Measurements from ENCODE around the gene IGSF21.
A peak's percentile ranks its signal among the peaks of the same experiment; 100 is the strongest.
"Not testable (repeated sequence)": the region's sequence is repeated elsewhere in the genome, so short reads cannot be mapped to it uniquely, and the experiment has no call there.

The IGSF21 gene

DNA sequence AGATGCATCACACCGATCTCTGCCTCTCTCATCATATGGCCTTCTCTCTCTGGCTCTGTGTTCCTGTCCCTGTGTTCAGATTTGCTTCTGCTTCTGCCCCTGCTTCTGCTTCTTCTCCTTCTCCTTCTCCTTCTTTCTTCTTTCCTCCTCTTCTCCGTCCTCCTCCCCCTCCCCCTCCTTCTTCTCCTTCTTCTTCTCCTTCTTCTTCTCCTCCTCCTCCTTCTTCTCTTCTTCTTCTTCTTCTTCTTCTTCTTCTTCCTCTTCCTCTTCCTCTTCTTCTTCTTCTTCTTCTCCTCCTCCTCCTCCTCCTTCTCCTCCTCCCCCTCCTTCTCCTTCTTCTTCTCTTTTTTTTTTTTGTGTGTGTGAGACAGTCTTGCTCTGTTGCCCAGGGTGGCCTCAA, 233.2 kb downstream of the IGSF21 start:
- no peak for DNase-seq

DNA sequence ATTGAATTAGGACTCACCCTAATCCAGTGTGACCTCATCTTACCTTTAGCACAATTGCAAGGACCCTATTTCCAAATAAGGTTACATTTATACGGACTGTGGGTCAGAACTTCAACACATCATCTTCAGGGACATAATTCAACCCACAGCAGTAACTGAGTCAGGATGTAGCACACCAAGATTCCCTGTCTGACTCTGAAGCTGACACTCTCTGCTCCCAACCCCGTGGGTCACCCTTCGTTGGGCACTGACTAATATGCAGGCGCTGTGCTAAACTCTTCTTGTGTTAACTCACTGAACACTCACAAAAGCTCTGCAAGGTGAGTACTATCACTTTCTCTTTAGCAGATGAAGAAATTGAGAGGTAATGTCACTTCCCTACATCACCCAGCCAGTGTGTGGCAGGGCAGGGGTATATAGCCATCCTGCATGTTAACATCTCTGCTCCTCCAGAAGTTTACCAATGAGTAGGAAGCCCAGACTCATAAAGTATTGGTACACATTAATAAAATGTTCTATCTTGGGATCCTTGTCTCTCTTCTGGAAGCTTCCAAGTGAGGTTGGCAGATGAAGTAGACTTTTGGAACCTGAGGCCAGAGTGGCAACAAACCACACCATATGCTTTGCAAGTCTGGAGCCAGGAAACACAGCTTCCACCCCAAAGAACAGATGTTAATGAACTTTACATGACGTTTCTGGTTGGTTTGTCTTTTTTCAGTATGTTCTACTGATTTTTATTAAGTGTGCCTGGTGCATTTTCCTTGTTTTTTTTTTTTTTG, 233.9 kb downstream of the IGSF21 start:
- DNase-seq = no peak

DNA sequence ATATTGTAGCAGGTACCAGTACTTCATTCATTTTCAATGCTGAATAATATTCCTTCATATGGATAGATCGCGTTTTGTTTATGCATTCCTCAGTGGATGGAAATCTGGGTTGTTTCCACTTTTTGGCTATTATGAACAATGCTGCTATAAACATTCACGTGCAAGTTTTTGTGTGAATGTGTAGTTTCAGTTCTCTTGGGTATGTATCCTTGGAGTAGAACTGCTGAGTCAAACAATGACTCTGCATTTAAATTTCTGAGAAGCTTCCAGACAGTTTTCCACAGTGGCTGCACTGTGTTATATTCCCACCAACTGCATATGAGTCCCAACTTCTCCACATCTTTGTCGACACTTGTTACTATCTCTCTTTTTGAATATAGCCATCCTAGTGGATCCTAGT, 235.1 kb downstream of the IGSF21 start:
- no peak for DNase-seq

DNA sequence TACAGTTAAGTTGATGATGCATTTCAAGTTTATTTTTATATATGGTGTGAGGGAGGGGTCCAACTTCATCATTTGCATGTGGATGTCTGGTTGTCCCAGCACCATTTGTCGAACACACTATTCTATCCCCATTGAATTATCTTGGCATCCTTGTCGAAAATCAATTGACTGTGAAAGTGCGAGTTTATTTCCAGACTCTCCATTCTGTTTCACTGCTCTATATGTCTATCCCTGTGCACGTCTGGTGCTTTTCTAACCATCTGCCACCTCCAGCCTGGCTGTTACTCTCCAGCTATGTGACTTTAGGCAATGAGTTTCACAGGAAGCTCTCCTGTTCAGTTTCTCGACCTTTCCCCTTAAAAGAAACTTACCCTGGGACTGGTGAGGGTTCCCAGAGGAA, 236.0 kb downstream of the IGSF21 start:
- no peak for DNase-seq

DNA sequence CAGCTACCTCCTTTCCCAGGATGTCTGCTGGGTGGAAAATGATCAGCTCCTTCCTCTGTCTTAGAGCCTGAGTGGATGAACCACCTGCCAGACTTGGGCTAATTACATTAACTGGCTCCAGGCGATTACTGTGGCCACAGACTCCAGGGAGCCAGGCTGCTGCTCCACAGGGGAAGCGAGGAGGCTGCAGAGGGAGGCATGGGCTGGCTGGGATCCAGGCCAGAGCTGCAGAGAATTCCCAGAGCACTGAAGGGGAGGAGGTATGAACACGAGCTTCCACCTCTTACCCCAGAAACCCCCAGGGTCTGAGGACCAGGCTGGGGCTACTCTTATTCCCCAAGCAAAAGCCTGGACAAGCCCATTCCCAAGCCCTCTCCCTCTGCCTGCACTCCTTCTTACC, 237.2 kb downstream of the IGSF21 start:
- no peak for DNase-seq

DNA sequence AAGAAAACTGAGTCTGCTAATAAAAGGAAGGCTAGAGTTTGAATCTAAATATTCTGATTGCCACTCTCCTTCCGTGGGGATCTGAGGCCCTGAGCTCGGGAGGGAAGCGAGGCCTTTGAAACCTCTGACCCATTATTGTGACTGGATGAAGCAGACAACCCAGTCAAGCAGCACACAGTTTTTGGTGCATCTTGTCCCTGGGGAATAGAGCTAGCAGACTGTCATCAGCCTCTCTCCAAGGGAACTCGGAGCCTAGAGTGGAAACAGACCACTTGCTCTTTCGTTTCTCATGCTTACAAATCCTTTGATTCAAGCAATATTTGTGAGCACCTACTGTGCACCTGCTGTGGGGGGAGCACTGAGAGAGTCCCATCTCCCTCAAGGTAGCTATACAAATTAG, 240.0 kb downstream of the IGSF21 start:
- no peak for DNase-seq

DNA sequence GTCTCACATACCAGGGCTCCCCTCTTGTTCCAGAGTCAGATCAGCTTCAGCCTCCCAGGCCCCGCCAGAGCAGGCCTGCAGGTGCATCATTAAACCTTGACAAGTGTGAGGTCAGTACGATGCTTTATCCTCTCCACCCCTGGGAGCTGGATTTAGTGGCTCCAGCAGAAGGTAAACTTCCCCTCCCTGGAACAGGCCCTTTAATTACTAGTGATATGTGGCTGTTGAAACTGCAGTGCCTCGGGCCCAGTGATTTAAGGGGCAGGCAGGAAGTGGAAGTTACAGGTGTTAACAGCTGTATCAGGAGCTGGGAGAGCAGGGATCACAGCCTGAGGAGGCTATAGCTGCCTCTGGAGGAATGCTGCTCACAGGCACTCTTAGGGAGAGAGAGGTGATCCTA, 240.8 kb downstream of the IGSF21 start:
- DNase-seq = no peak

DNA sequence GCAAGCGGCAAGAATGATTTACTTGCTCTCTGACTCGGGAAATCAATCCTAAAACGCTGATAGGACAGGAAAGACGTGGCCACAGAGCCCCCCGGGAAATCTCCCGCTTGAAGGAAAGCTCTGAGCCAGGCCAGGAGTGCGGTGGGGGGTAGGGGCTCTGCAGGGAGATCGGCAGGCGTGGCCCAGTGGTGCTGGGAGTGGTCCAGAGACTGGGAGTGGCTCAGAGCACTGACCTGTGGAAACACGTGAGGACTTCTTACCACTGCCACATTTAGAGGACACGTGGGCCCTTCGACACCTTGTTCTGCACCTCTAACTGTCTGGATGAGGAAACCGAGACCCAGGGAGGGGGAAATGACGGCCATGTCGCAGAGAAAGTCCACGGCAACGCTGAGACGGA, 243.1 kb downstream of the IGSF21 start:
- no peak for DNase-seq

DNA sequence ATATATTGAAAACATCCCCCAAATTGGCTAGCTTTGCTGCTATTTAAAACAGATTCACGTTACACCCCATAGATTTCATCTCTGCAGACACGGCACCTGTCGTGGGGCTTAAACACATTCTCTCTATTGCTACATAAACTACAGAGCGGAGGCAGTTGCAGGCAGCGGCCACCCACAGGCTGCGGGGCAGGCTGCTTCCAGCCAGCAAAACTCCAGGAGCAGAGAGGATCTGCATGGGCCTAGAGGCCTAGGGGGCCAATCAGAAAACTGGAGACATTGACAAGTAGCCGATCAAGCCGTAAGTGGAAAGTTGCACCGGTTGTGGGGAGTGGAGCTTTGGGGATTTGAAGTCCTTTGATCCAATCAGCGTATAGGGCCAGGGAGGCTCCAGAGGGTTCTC, 244.1 kb downstream of the IGSF21 start:
- no peak for DNase-seq

DNA sequence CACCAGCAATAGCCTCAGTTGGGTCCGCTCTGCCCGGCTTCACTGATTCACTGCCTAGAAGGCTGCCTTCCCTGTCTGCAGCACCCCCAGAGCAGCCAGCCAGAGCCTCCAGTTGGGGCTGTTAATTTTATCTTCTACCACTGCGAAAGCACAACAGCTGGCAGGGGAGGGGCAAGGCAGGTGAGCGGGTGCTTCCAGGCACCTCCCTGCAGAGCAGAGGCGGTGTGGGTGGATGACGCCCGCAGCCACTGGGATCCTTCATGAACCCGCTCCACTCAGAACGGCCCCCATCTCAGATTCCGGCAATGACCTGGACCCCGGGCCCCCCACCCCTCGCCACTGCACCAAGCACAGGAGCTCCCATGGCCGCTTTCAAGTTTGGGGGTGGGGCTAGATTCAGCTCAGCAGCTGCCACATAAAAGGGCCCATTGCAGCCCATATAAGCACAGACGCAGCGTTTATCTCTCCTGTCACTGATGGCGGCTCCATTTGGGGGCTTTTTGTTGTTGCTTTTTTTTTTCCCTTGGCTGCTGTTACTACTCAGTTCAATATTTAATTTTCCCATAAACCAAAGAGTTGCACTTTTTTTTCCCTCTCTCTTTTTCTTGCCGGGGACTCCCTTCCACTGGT, 245.2 kb downstream of the IGSF21 start:
- no peak for DNase-seq

DNA sequence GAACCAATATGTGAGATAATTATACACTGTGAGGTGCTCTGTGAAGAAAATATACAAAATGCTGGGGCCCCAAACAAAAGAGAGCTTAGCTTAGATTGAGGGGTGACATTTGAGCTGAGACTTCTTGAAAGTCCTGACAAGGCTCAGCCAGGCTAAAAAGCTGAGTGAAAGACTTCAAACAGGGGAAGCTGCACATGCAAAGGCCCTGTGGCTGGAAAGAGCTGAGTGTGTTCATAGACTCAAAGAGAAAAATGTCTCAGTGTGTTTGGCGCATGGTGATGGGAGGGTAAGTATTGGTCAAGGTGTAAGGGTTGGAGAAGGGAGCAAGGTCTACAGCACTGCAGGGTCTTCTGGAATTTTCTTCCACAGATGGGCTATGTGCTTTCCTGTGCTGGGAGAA, 245.9 kb downstream of the IGSF21 start:
- no peak for DNase-seq

DNA sequence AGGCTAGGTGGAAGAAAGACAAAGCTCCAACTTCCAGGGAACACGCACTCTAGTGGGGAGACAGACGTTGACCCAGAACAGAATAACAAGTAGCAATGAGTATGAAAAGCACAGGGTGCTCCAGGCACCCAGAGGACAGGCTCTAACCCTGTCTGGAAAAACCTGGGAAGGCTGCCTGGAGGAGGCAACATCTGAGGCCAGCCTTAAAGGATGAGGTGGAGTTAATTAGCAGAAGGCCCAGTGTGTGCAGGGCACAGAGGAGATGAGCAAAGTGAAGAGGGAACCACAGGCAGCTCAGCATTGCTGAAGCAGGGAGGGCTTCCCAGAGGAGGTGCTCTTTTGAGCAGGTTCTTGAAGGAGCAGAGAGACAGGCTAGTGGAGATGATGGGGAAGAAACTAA, 246.4 kb downstream of the IGSF21 start:
- DNase-seq = no peak

DNA sequence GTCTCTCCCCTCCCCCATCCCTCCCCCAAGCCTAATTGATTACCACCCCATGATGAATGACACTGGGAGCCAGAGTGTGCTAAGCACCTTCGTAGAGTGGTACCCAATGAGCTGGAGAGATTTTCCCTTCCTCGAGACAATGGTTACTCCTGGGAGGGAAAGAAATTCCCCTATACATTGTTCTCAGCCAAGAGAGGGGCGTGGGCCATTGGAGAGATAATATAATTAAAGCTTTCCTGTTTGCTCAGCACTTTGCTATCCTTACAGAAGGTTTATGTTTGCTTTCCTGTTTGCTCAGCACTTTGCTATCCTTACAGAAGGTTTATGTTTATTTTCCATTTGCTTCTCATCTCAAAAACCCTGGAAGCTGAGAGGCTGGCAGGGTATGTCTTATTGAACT, 247.0 kb downstream of the IGSF21 start:
- DNase-seq = no peak

DNA sequence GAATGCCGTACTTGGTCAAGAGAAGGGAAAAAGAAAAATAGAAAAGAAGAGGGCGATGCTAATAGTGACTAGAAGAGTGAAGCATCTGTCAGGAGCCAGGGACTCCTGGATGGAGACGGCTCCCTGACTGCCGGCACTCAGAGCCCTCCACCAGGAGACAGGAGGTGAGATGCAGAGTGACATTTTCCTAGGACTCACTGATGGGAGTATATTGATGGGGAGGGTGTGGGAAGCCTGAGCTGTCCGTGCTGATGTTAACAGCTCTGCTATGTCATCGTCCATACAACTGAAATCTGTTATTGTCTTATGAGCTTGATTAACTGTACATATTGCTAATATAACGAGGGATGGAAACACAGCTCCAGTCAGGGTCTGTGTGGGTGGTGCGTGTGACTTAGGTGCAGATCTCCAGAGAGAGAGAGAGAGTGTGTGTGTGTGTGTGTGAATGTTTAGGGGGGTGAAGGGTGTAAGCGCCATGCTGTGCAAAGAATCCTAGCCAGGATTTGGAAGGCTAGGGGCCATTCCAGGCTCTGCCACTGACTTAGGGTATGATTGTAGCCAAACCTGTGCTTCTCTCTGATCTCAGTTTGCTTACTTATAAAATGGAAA, 250.1 kb downstream of the IGSF21 start:
- DNase-seq = no peak

DNA sequence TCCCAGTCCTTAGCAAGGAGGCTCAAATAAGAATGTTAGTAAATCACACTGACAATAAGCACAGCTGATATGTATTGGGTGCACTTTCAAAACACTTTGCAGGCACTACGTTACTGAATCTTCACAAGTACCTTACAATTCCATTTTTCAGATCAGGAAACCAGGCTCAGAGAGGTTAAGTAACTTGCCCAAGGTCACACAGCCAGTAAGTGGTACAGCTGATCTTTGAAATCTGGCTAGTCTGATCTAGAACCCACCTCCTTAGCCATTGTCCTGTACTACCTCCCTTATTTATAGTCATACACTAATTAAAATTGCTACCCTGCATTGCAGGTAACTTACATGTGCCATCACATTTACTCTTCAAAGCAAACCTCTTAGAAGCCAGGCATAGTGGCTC, 251.0 kb downstream of the IGSF21 start:
- no peak for DNase-seq

DNA sequence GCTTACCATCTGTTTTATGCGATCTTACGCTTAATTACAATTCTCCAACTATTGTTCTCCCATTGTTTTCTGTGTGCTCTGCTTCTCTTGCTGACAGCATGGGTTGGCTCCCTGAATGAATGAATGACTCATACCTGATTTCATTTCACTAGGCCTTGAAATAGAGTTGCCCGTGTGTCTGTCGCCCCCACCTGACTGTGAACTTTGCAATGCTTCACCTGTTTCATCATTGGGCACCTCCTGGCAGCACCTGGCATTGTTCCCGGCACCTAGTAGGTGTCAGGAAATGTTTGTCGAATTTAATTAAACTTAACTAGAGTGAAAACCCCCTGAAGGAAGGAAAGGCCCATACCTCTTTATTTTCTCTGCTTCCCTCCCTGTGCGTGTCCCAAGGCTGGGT, 252.7 kb downstream of the IGSF21 start:
- no peak for DNase-seq

DNA sequence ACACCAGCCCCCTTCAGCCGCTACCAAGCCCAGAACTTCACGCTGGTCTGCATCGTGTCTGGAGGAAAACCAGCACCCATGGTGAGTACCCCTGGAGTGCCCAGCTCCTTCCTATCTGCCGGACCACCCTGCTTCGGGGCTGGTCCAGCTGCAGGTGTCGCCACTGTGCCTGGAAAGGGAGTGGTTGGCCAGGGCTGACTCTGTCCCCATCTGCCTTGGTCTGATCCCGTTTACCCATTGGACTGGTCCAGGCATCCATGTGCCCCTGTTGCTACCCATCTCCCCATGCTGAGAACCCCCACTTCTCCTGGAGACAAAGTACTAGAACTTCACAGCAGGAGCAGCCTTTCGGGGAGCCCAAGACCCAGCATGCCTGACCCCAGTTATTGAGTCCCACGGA, 254.6 kb downstream of the IGSF21 start:
- no peak for DNase-seq

DNA sequence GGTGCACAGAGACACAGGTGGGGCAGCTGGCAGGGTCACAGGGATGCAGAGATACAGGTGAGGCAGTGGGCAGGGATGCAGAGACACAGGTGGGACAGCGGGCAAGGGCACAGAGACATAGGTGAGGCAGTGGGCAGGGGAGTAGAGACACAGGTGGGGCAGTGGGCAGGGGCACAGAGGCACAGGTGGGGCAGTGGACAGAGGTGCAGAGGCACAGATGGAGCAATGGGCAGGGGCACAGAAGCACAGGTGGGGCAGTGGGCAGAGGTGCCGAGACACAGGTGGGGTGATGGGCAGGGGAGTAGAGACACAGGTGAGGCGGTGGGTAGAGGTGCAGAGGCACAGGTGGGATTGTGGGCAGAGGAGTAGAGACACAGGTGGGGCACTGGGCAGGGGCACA, 255.8 kb downstream of the IGSF21 start:
- no peak for DNase-seq

DNA sequence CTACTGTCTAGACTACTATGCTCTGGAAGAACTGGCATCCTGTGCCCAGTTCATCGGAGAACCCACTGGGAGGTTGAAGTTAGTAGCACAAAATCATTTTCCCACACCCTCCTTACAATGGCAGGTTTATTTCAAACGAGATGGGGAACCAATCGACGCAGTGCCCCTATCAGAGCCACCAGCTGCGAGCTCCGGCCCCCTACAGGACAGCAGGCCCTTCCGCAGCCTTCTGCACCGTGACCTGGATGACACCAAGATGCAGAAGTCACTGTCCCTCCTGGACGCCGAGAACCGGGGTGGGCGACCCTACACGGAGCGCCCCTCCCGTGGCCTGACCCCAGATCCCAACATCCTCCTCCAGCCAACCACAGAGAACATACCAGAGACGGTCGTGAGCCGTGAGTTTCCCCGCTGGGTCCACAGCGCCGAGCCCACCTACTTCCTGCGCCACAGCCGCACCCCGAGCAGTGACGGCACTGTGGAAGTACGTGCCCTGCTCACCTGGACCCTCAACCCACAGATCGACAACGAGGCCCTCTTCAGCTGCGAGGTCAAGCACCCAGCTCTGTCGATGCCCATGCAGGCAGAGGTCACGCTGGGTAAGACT, 257.6 kb downstream of the IGSF21 start:
- DNase-seq = no peak

DNA sequence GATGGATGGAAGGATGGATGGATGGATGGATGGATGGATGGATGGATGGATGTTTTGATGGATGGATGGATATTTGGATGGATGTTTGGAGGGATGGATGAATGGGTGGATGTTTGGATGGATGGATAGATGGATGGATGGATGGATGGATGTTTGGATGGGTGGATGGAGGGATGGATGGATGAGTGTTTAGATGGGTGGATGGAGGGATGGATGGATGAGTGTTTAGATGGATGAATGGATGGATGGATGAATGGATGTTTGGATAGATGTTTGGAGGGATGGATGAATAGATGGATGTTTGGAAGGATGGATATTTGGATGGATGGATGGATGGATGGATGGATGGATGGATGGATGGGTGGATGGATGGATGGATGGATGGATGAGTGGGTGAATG, 264.9 kb downstream of the IGSF21 start:
- DNase-seq = not testable (repeated sequence)

DNA sequence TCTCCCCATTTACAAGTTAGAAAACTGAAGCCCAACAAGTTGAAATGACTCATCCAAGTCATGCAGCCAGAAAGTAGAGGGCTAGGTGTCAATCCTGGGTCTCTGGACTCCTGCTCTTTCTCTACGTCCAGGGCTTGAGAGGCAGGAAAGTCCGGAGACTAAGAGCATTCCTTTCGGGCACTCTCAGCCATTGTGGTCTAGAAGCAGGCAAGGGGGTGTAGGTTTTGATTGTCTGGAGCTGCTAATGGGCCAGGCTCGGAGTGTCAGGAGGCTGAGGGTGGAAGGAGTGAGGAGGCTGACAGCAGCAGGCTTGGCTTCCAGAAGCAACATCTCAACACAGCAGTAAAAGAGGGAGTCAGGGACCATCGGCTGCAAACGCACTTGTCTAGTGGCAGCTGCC, 265.6 kb downstream of the IGSF21 start:
- DNase-seq = no peak

DNA sequence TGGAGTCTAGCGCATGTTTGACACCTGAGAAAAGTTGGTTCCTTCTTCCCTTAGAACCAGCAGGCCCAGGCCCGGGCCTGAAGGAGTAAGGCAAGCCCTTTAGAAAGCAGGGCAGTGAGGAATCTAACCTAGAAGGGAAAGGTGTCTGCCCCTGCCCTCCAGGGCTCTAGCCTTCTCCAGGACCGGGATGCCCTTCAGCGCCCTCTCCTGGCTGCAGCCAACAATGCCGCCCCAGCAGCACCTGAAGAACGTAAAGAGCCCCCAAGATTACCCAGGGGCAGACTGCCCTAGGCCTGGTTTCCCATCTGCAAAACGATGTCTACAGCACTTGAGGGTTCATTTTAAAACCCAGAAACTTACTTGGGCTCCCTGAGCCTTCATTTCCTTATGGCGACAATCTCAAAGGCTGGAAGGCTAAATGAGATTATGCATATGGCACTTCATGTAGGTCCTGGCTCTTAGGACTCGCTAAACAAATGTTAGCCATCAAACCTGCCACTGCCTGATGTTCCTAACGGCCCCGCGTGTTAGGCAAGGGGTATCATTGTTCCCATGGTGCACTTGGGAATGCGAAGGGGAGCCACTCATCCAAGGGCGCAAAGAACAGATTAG, 266.4 kb downstream of the IGSF21 start:
- peak in 2 of 3 donors; percentile 3 to 20 for DNase-seq

DNA sequence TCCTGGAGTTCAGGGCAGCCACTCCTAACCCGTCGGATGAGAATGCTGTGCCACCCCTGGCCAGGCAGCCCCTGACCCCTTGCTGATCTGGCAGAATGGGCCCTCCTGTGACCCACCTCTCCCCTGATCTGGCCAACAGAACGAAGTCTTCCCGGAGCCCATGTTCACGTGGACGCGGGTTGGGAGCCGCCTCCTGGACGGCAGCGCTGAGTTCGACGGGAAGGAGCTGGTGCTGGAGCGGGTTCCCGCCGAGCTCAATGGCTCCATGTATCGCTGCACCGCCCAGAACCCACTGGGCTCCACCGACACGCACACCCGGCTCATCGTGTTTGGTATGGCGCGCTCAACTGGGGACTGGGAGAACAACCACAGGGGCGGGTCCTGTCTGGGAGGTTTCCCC, 269.1 kb downstream of the IGSF21 start:
- no peak for DNase-seq

DNA sequence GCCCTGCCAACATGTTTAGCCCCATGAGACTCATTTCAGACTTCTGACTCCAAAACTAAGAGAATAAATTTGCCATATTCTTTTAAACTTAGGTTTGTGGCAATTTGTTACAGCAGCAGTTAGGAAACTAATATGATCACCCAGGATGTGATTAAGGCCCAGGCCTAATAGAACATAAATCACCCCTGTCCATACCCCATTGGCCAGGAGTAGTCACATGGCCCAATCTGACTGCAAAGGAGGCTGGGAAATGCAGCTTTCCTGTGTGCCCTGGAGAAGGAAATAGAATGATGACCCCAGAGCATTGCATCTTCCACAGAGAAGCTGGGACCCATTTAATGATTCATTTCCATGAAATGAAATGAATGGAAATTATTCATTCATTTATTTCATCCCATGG, 272.7 kb downstream of the IGSF21 start:
- DNase-seq = no peak

All from suppressor macrophage treated with lipopolysaccharide for 1 hour (primary cell).